ENCODE data around the gene CHGA. TPM values are rescaled to one million over a fixed set of nuclear protein-coding genes. Genes with fewer than 3 reads are reported as not detected.

Gene CHGA
- total and polyA plus RNA-seq, 2 of the 13 experiments (the other 11 are each of a cell fraction or from before 2014, with no cell fraction given), result not detected

DNA sequence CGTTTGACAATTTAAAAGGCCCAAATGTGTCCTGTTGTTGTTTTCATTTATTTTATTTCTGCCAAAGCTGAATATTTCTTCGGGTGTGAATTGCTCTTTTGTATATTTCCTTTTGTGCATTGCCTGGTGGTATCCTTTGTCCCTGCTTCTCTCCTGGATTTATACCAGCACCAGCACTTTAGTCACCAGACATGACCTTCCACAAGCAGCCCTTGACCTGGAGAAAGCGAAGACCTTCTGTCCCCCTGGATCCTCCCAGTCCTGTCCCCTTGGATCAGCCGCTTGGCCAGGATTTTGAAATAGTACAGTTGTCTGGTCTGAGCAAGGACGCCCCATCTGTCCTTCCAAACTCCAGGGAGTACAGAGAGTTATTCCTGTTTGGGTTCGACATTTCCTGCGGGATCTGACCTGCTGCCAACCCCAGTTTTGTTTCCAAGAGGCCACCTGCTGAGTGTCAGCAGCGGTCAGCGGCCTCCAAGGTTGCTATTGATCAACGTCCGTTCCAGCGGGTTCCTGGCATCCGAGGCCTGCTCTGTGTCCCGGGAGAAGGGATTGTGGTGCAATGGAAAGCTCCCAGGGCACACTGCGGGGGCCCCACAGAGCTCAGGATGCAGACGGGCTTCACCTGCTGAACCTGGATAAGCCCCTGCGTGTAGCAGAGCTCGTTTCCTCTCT, 45.1 kb upstream of the CHGA start (continued):
- TF ChIP-seq, protein P1, sequence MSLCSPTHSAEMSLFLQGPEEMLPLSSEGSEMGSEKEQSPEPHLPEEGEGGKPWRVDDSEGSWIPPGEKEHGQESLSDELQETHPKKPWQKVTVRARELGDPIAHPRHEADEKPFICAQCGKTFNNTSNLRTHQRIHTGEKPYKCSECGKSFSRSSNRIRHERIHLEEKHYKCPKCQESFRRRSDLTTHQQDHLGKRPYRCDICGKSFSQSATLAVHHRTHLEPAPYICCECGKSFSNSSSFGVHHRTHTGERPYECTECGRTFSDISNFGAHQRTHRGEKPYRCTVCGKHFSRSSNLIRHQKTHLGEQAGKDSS (CRISPR knock-in tag; IDR thresholded peaks at IDR 0.05; ENCODE audit: borderline replicate concordance, low read depth), result no peak
- TF ChIP-seq DNMT3B (CRISPR knock-in tag; conservative IDR thresholded peaks at IDR 0.05), result no peak
- TF ChIP-seq, protein P2, sequence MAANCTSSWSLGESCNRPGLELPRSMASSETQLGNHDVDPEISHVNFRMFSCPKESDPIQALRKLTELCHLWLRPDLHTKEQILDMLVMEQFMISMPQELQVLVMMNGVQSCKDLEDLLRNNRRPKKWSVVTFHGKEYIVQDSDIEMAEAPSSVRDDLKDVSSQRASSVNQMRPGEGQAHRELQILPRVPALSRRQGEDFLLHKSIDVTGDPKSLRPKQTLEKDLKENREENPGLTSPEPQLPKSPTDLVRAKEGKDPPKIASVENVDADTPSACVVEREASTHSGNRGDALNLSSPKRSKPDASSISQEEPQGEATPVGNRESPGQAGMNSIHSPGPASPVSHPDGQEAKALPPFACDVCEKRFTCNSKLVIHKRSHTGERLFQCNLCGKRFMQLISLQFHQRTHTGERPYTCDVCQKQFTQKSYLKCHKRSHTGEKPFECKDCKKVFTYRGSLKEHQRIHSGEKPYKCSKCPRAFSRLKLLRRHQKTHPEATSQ (CRISPR knock-in tag; IDR thresholded peaks at IDR 0.05; ENCODE audit: borderline replicate concordance), result no peak
- TF ChIP-seq, protein P3, sequence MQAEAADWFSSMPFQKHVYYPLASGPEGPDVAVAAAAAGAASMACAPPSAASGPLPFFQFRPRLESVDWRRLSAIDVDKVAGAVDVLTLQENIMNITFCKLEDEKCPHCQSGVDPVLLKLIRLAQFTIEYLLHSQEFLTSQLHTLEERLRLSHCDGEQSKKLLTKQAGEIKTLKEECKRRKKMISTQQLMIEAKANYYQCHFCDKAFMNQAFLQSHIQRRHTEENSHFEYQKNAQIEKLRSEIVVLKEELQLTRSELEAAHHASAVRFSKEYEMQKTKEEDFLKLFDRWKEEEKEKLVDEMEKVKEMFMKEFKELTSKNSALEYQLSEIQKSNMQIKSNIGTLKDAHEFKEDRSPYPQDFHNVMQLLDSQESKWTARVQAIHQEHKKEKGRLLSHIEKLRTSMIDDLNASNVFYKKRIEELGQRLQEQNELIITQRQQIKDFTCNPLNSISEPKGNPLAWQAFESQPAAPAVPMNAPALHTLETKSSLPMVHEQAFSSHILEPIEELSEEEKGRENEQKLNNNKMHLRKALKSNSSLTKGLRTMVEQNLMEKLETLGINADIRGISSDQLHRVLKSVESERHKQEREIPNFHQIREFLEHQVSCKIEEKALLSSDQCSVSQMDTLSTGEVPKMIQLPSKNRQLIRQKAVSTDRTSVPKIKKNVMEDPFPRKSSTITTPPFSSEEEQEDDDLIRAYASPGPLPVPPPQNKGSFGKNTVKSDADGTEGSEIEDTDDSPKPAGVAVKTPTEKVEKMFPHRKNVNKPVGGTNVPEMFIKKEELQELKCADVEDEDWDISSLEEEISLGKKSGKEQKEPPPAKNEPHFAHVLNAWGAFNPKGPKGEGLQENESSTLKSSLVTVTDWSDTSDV (CRISPR knock-in tag; IDR thresholded peaks at IDR 0.05), result no peak
- no peak for TF ChIP-seq ZNF510 (CRISPR knock-in tag; IDR thresholded peaks at IDR 0.05; ENCODE audit: low read depth)
- TF ChIP-seq, protein P4, sequence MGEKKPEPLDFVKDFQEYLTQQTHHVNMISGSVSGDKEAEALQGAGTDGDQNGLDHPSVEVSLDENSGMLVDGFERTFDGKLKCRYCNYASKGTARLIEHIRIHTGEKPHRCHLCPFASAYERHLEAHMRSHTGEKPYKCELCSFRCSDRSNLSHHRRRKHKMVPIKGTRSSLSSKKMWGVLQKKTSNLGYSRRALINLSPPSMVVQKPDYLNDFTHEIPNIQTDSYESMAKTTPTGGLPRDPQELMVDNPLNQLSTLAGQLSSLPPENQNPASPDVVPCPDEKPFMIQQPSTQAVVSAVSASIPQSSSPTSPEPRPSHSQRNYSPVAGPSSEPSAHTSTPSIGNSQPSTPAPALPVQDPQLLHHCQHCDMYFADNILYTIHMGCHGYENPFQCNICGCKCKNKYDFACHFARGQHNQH (CRISPR knock-in tag; IDR thresholded peaks at IDR 0.05), result 0 out of 2 replicates have a peak, but pooled peaks have one; percentile 28
- no peak for TF ChIP-seq XRCC5 (optimal IDR thresholded peaks at IDR 0.05; ENCODE audit: low read length)
- no peak for TF ChIP-seq ZNF333 (CRISPR knock-in tag; IDR thresholded peaks at IDR 0.05; ENCODE audit: borderline replicate concordance)
- TF ChIP-seq ZNF24 (IDR thresholded peaks at IDR 0.05), result no peak
- TF ChIP-seq, protein P5, sequence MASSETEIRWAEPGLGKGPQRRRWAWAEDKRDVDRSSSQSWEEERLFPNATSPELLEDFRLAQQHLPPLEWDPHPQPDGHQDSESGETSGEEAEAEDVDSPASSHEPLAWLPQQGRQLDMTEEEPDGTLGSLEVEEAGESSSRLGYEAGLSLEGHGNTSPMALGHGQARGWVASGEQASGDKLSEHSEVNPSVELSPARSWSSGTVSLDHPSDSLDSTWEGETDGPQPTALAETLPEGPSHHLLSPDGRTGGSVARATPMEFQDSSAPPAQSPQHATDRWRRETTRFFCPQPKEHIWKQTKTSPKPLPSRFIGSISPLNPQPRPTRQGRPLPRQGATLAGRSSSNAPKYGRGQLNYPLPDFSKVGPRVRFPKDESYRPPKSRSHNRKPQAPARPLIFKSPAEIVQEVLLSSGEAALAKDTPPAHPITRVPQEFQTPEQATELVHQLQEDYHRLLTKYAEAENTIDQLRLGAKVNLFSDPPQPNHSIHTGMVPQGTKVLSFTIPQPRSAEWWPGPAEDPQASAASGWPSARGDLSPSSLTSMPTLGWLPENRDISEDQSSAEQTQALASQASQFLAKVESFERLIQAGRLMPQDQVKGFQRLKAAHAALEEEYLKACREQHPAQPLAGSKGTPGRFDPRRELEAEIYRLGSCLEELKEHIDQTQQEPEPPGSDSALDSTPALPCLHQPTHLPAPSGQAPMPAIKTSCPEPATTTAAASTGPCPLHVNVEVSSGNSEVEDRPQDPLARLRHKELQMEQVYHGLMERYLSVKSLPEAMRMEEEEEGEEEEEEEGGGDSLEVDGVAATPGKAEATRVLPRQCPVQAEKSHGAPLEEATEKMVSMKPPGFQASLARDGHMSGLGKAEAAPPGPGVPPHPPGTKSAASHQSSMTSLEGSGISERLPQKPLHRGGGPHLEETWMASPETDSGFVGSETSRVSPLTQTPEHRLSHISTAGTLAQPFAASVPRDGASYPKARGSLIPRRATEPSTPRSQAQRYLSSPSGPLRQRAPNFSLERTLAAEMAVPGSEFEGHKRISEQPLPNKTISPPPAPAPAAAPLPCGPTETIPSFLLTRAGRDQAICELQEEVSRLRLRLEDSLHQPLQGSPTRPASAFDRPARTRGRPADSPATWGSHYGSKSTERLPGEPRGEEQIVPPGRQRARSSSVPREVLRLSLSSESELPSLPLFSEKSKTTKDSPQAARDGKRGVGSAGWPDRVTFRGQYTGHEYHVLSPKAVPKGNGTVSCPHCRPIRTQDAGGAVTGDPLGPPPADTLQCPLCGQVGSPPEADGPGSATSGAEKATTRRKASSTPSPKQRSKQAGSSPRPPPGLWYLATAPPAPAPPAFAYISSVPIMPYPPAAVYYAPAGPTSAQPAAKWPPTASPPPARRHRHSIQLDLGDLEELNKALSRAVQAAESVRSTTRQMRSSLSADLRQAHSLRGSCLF (CRISPR knock-in tag; IDR thresholded peaks at IDR 0.05; ENCODE audit: borderline replicate concordance), result no peak
- TF ChIP-seq SOX5 (CRISPR knock-in tag; IDR thresholded peaks at IDR 0.05; ENCODE audit: borderline replicate concordance), result peak; percentile 30; the same call in 1 of the 2 replicates
- TF ChIP-seq, protein P6, sequence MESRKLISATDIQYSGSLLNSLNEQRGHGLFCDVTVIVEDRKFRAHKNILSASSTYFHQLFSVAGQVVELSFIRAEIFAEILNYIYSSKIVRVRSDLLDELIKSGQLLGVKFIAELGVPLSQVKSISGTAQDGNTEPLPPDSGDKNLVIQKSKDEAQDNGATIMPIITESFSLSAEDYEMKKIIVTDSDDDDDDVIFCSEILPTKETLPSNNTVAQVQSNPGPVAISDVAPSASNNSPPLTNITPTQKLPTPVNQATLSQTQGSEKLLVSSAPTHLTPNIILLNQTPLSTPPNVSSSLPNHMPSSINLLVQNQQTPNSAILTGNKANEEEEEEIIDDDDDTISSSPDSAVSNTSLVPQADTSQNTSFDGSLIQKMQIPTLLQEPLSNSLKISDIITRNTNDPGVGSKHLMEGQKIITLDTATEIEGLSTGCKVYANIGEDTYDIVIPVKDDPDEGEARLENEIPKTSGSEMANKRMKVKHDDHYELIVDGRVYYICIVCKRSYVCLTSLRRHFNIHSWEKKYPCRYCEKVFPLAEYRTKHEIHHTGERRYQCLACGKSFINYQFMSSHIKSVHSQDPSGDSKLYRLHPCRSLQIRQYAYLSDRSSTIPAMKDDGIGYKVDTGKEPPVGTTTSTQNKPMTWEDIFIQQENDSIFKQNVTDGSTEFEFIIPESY (CRISPR knock-in tag; IDR thresholded peaks at IDR 0.05), result no peak
- no peak for TF ChIP-seq CHD4 (IDR thresholded peaks at IDR 0.05; ENCODE audit: borderline replicate concordance, low read length)
- no peak for TF ChIP-seq RBM39 (IDR thresholded peaks at IDR 0.05; ENCODE audit: low read depth, low read length, poor library complexity, severe bottlenecking)
- TF ChIP-seq ZNF296 (CRISPR knock-in tag; conservative IDR thresholded peaks at IDR 0.05), result no peak
